Astrocyte of the spinal cord (primary cell): ENCODE results near the gene FLOT2.
"Not testable (repeated sequence)": the region's sequence is repeated elsewhere in the genome, so short reads cannot be mapped to it uniquely, and the experiment has no call there.

Experiments used
- DNase-seq: peaks from one replicate; pipeline ENCODE4 v3.0.0; 2011; ENCODE audit warnings: low read depth, low spot score
- H3K4me3 ChIP-seq: 2 replicates; pipeline ENCODE4 v1.5.1; 2011; ENCODE audit warnings: low read depth, mild to moderate bottlenecking, low read length, moderate library complexity
- CTCF ChIP-seq: IDR thresholded peaks from 2 replicates; pipeline ENCODE4 v1.5.1; 2012; ENCODE audit warnings: low read depth, mild to moderate bottlenecking, low read length, inconsistent platforms
- in situ Hi-C: cut with HindIII; loops from 2 replicates; pipeline ENCODE4 v1.10.0; 2017; ENCODE audit warnings: low sequenced_read_pairs

Gene FLOT2

DNA sequence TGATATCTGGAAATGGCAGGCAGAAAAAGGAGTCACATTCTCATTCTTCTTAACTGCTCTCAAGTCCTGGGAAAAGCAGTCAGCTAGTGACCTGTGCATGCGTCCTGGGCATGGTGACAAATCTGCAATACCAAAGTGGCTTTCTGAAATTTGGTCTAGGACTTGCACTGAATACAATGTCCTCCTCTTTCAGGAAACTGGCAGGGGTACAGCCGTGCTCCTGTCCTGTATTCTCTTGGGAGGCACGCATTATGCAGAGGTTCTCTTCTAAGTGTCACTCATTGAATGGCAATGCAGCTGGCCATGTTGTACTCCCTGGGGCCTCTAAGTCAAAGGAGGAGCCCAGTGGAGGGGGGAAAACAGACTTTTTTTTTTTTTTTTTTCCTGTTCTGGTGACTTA, 43.1 kb upstream of the FLOT2 start:
- TF ChIP-seq CTCF, result no peak
- no peak for DNase-seq
- H3K4me3 ChIP-seq, result no peak overlapping the region
- in situ Hi-C loops, result no loop called here

GRCh38 chr17:28940142-28940541, 42.6 kb upstream of the FLOT2 start:
- no peak overlapping the region for H3K4me3 ChIP-seq
- no peak for TF ChIP-seq CTCF
- DNase-seq, result no peak
- in situ Hi-C loops, result no loop called here

- no peak for TF ChIP-seq CTCF
- no peak for DNase-seq
- no peak overlapping the region for H3K4me3 ChIP-seq
- in situ Hi-C loops, result no loop called here
Observed at GRCh38 chr17:28938552-28938951, 41.0 kb upstream of the FLOT2 start.

GRCh38 chr17:28937044-28937729, 39.7 kb upstream of the FLOT2 start:
- DNase-seq, result no peak
- TF ChIP-seq CTCF, result no peak
- no peak overlapping the region for H3K4me3 ChIP-seq
- in situ Hi-C loops, result no loop called here

DNA sequence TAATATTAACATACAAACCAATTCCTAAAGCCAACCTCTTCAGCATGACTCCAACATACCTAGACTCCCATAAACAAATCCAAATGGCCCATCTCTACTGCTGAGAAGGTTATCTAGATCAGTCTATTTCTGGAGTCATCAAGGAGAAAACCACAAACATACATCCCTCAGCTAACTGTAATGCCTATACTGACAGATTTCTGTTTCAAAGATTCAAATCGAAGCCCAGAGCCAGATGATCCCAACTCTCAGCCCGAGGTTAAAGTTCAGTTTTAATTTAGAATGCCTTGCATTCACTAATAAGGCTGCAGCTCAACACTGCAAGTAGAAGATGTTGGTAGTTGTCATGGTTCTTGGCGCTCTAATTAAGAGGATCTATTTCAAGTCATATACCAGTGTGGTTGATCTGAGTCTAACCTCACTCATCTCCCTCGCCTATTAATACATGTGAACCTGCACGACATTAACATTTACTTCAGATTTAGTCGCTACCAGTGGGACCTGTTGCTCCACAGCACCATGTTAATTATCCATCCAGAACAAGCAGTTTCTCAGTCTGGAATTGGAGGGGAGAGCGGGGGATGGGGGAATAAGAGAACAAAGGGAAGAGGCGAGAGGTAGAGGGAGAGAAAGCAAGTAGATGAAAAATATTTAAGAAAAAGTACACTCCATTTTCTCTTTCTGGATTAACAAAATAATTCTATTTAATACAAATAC, 38.4 kb upstream of the FLOT2 start:
- DNase-seq, result no peak
- TF ChIP-seq CTCF, result no peak
- no peak overlapping the region for H3K4me3 ChIP-seq
- in situ Hi-C loops, result no loop called here

- H3K4me3 ChIP-seq, in situ Hi-C loops, DNase-seq: not testable (repeated sequence)
Observed at GRCh38 chr17:28934508-28934907, 37.0 kb upstream of the FLOT2 start.

DNA sequence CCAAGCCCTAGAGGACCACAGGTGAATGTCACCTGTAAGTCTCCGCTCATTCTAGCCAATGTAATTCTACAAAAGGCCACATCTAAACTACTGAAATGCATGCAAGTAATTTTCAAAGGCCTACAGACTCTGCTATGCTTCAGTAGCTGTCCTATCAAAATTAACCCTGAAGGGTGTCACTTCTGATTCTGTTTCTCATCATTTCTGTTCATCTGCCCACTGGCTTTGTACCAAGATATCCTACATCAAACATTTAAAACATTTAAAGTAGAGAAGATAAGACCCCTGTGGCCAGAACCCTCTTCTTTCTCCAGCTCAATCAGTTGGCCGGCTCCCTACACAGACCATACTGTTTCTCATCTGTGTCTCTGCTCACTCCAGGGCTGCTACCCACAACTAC, 32.3 kb upstream of the FLOT2 start:
- no peak overlapping the region for H3K4me3 ChIP-seq
- DNase-seq, result no peak
- in situ Hi-C loops, result no loop called here
- TF ChIP-seq CTCF, result no peak
